HFF-Myc (cell line): ENCODE data around the gene BIN1.

Source experiments
- DNase-seq: peaks from one replicate; pipeline ENCODE4 v3.0.0-alpha.2; 2011; ENCODE audit warnings: low read depth; ENCODE audit errors: extremely low read depth
- H3K4me3 ChIP-seq: replicated peaks from 2 replicates; pipeline ENCODE4 v1.5.1; 2011; ENCODE audit warnings: low read depth, mild to moderate bottlenecking, control low read depth, low read length
- TF ChIP-seq, protein P1 (sequence below): IDR thresholded peaks from 2 replicates; pipeline ENCODE4 v1.5.1; 2012; ENCODE audit warnings: mild to moderate bottlenecking, low read depth, low read length, control low read depth; ENCODE audit errors: missing control alignments

BIN1 gene

DNA sequence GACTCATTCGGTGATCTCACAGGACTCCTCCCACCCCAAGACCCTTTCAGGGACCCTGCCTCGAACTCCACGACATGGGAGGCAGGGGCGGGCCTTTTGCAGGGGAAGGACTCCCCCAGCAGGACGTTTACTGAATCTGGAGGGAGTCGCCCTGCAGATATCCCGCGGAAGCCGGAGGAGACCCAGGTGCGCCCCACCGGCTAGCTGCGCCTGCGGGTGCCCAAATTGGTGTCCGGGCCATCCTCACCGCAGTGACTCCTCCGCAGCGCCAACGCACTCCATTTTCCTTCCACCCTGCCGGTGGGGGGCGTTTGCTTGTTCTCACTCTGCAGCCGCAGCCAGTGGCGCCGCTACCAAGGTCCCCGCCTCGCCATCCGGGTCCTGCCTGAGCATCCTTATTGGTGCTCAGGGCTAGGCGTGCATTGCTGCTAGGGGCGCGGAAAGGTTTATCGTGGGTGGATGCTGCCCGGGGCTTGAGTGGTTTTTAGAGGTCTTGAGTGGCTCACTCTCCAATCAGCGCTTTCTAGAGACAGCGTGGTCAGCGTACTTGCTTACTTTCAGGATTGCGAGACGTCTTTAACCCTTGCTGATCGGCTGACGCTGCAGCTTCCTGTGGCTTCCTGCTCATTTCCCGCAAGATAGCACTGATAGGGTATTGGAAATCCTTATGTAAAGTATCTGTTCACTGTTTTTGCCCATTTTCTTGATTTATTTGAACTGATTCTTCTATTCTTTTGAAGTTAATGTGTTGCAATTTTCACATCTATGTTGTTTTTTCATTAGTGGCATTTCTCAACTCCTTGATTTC lies 81.4 kb downstream of the BIN1 start:
- peak overlapping the region; percentile 48 for H3K4me3 ChIP-seq
- DNase-seq: no peak
- TF ChIP-seq, protein P1, sequence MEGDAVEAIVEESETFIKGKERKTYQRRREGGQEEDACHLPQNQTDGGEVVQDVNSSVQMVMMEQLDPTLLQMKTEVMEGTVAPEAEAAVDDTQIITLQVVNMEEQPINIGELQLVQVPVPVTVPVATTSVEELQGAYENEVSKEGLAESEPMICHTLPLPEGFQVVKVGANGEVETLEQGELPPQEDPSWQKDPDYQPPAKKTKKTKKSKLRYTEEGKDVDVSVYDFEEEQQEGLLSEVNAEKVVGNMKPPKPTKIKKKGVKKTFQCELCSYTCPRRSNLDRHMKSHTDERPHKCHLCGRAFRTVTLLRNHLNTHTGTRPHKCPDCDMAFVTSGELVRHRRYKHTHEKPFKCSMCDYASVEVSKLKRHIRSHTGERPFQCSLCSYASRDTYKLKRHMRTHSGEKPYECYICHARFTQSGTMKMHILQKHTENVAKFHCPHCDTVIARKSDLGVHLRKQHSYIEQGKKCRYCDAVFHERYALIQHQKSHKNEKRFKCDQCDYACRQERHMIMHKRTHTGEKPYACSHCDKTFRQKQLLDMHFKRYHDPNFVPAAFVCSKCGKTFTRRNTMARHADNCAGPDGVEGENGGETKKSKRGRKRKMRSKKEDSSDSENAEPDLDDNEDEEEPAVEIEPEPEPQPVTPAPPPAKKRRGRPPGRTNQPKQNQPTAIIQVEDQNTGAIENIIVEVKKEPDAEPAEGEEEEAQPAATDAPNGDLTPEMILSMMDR: peak; percentile 48

DNA sequence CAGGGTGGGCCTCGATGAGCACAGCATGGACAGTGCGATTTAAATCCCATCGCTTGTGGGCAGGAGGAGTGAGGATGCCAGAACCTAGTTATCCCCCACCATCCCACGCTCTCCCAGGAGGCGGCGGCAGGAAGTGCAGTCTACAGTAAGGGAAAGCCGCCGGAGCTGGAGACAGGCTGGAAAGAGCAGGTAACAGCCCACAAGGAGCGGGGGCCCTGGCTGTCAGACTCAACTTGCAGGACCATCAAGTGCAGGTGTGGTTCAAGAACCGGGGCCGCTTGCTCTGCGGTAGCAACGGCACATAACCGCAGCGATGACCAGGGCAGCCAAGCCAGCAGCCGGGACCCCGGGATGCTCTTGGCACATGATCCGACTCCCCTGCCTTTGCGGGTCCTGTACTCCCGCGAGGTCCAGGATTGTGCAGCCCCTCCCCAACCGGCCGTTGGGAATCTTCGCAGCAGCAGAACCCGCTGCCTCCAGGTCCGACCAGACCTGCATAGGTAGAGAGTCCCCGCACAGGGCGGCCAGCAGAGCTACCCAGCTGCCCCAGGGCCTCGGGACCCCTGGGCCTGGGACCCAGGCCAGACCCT lies 82.1 kb downstream of the BIN1 start:
- peak overlapping the region; percentile 48 for H3K4me3 ChIP-seq
- TF ChIP-seq, protein P1: peak; percentile 28
- no peak for DNase-seq

DNA sequence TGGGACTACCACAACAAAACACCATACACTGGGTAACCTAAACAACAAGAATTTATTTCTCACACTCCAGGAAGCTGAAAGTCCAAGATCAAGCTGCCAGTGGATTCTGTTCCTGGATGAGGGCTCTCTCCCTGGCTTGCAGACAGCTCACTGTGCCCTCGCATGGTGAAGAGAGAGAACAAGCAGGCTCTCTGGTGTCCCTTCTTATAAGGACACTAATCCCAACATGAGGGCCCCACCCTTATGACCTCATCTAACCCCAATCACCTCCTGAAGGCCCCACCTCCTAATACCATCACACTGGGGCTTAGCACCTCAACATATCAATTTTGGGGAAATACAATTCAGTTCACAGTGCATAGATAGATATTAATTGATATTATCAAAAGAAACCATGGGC lies 83.5 kb downstream of the BIN1 start:
- no peak overlapping the region for H3K4me3 ChIP-seq
- DNase-seq: no peak
- TF ChIP-seq, protein P1: no peak

GRCh38 chr2:127022817-127023216 lies 84.1 kb downstream of the BIN1 start:
- H3K4me3 ChIP-seq: no peak overlapping the region
- TF ChIP-seq, protein P1: no peak
- no peak for DNase-seq

DNA sequence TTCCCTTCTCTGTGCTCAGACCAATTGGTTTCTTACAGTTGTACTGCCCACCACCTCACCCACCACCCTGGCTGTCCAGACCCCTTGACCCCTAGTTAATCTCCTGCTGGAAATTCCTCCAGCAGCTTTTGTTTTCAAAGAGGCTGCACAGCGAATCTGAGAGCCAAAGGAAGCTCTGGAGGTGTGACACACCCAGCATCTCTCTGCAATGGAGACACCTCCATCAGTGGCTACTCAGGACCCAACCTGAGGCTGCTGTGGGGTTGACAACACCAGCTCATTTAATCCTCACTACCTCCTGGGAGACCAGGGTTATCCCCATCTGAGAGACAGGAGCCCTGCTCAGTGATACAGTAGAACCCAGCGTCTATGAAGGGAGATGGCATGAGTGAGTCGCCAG lies 86.4 kb downstream of the BIN1 start:
- TF ChIP-seq, protein P1: no peak
- no peak for DNase-seq
- no peak overlapping the region for H3K4me3 ChIP-seq

GRCh38 chr2:127017548-127017947 lies 89.4 kb downstream of the BIN1 start:
- TF ChIP-seq, protein P1: no peak
- DNase-seq: no peak

More at GRCh38 chr2:127017548-127017947, 89.4 kb downstream of the BIN1 start:
- H3K4me3 ChIP-seq: no peak overlapping the region
